NCI-H2196 treated with DMSO at 0.1 percent for 48 hours (cell line): ENCODE data around the gene CCNT1.
"Not testable (repeated sequence)": the region's sequence is repeated elsewhere in the genome, so short reads cannot be mapped to it uniquely, and the experiment has no call there.

Experiments used
- DNase-seq: peaks from one replicate; lab custom pipeline; 2025; ENCODE audit not compliant: unreplicated experiment; lab: John Stamatoyannopoulos, UW

CCNT1 gene

GRCh38 chr12:48691826-48692487 is 24.6 kb downstream of the CCNT1 start:
- no peak for DNase-seq

GRCh38 chr12:48690990-48691389 is 25.5 kb downstream of the CCNT1 start:
- no peak for DNase-seq

- no peak for DNase-seq
Measured at GRCh38 chr12:48690436-48690835, 26.1 kb downstream of the CCNT1 start.

GRCh38 chr12:48688836-48689235 is 27.7 kb downstream of the CCNT1 start:
- DNase-seq: no peak

GRCh38 chr12:48687592-48687991 is 28.9 kb downstream of the CCNT1 start:
- DNase-seq: no peak

GRCh38 chr12:48686615-48687334 is 29.7 kb downstream of the CCNT1 start:
- no peak for DNase-seq

GRCh38 chr12:48686037-48686595 is 30.4 kb downstream of the CCNT1 start:
- DNase-seq: no peak

GRCh38 chr12:48683534-48683933 is 33.0 kb downstream of the CCNT1 start:
- no peak for DNase-seq

- no peak for DNase-seq
Measured at GRCh38 chr12:48682927-48683326, 33.6 kb downstream of the CCNT1 start.

- not testable (repeated sequence) for DNase-seq
Measured at GRCh38 chr12:48682533-48682905, 34.0 kb downstream of the CCNT1 start.

GRCh38 chr12:48681710-48682532 is 34.6 kb downstream of the CCNT1 start, which contains the start of gene KANSL2:
KANSL2 (minus strand) TSS chr12:48682238; CDS start chr12:48681632, 606 bp downstream.
- DNase-seq: peak; percentile 96

- no peak for DNase-seq
Measured at GRCh38 chr12:48681399-48681709, 35.2 kb downstream of the CCNT1 start.

- DNase-seq: no peak
Measured at GRCh38 chr12:48680861-48681260, 35.6 kb downstream of the CCNT1 start.

- no peak for DNase-seq
Measured at GRCh38 chr12:48678551-48679185, 37.8 kb downstream of the CCNT1 start.

- no peak for DNase-seq
Measured at GRCh38 chr12:48671231-48671856, 45.2 kb downstream of the CCNT1 start.

- DNase-seq: no peak
Measured at GRCh38 chr12:48668996-48669395, 47.5 kb downstream of the CCNT1 start.

GRCh38 chr12:48659863-48660262 is 56.6 kb downstream of the CCNT1 start:
- DNase-seq: no peak

GRCh38 chr12:48651681-48652080 is 64.8 kb downstream of the CCNT1 start:
- DNase-seq: no peak

GRCh38 chr12:48645354-48645753 is 71.2 kb downstream of the CCNT1 start:
- DNase-seq: not testable (repeated sequence)

- DNase-seq: no peak
Measured at GRCh38 chr12:48643011-48643410, 73.5 kb downstream of the CCNT1 start.
